Measurements from ENCODE around the gene NLRP13.

Gene NLRP13

GRCh38 chr19:55931936-55932386, at the start of gene NLRP13:
NLRP13 (minus strand) TSS chr19:55932336; CDS start chr19:55932311, 25 bp downstream.
- TF ChIP-seq CTCF (IDR thresholded peaks at IDR 0.05; ENCODE audit: low read depth, low read length, missing control alignments), result no peak
- no peak for DNase-seq
- in situ Hi-C loops (cut with HindIII; ENCODE audit: low pct_ligation_motif_present, low sequenced_read_pairs), result no loop called here
- no peaks in the 10 kb centered on the region for H3K36me3 ChIP-seq (replicated peaks)
- no peaks in the 10 kb centered on the region for H3K27me3 ChIP-seq (replicated peaks)
- no peak within 1 kb of the TSS for H3K27ac ChIP-seq
- no peak within 1 kb of the TSS for H3K4me3 ChIP-seq (ENCODE audit: low read depth, low read length)

- no peak for TF ChIP-seq CTCF (IDR thresholded peaks at IDR 0.05; ENCODE audit: low read depth, low read length, missing control alignments)
- in situ Hi-C loops (cut with HindIII; ENCODE audit: low pct_ligation_motif_present, low sequenced_read_pairs), result no loop called here
- Histone ChIP-seq H3K27me3 (replicated peaks) (no peaks in the 10 kb centered on the region), H3K27ac (no peak overlapping the region), H3K36me3 (replicated peaks) (no peaks in the 10 kb centered on the region), H3K4me3 (ENCODE audit: low read depth, low read length) (no peak overlapping the region)
- DNase-seq, result no peak
These were observed 48.3 kb upstream of the NLRP13 start for GRCh38 chr19:55980415-55980814.

GRCh38 chr19:55973982-55974381, 41.8 kb upstream of the NLRP13 start:
- no peaks in the 10 kb centered on the region for H3K36me3 ChIP-seq (replicated peaks)
- in situ Hi-C loops (cut with HindIII; ENCODE audit: low pct_ligation_motif_present, low sequenced_read_pairs), result no loop called here

GRCh38 chr19:55962186-55962585, 30.1 kb upstream of the NLRP13 start:
- TF ChIP-seq CTCF (IDR thresholded peaks at IDR 0.05; ENCODE audit: low read depth, low read length, missing control alignments), result no peak
- no peak overlapping the region for H3K4me3 ChIP-seq (ENCODE audit: low read depth, low read length)
- no peak for DNase-seq
- no peaks in the 10 kb centered on the region for H3K27me3 ChIP-seq (replicated peaks)
- H3K36me3 ChIP-seq (replicated peaks), result no peaks in the 10 kb centered on the region
- in situ Hi-C loops (cut with HindIII; ENCODE audit: low pct_ligation_motif_present, low sequenced_read_pairs), result no loop called here
- H3K27ac ChIP-seq, result no peak overlapping the region

More at GRCh38 chr19:55973982-55974381, 41.8 kb upstream of the NLRP13 start:
- Histone ChIP-seq H3K27ac (no peak overlapping the region), H3K4me3 (ENCODE audit: low read depth, low read length) (no peak overlapping the region), H3K27me3 (replicated peaks) (no peaks in the 10 kb centered on the region)
- no peak for TF ChIP-seq CTCF (IDR thresholded peaks at IDR 0.05; ENCODE audit: low read depth, low read length, missing control alignments)
- no peak for DNase-seq

GRCh38 chr19:55959996-55960675, 28.0 kb upstream of the NLRP13 start:
- TF ChIP-seq CTCF (IDR thresholded peaks at IDR 0.05; ENCODE audit: low read depth, low read length, missing control alignments), result no peak
- in situ Hi-C loops (cut with HindIII; ENCODE audit: low pct_ligation_motif_present, low sequenced_read_pairs), result no loop called here
- no peak overlapping the region for H3K27ac ChIP-seq
- DNase-seq, result no peak
- H3K4me3 ChIP-seq (ENCODE audit: low read depth, low read length), result no peak overlapping the region
- H3K27me3 ChIP-seq (replicated peaks), result no peaks in the 10 kb centered on the region
- H3K36me3 ChIP-seq (replicated peaks), result no peaks in the 10 kb centered on the region

GRCh38 chr19:55958356-55958755, 26.2 kb upstream of the NLRP13 start:
- no peak overlapping the region for H3K27ac ChIP-seq
- in situ Hi-C loops (cut with HindIII; ENCODE audit: low pct_ligation_motif_present, low sequenced_read_pairs), result no loop called here
- DNase-seq, result no peak
- H3K27me3 ChIP-seq (replicated peaks), result no peaks in the 10 kb centered on the region
- H3K4me3 ChIP-seq (ENCODE audit: low read depth, low read length), result no peak overlapping the region
- no peak for TF ChIP-seq CTCF (IDR thresholded peaks at IDR 0.05; ENCODE audit: low read depth, low read length, missing control alignments)
- H3K36me3 ChIP-seq (replicated peaks), result no peaks in the 10 kb centered on the region
